ENCODE results near the gene USP32. TPM values are rescaled to one million over a fixed set of nuclear protein-coding genes. Genes with fewer than 3 reads are reported as not detected.

USP32 gene
- total and polyA plus RNA-seq, 2 donors (not counting 3 experiments of a cell fraction or from before 2014, with no cell fraction given), result 15.7 to 52.9 TPM

GRCh38 chr17:60305141-60305540 lies 86.8 kb downstream of the USP32 start:
- Histone ChIP-seq H3K27me3 (ENCODE audit: control insufficient read depth in 2 of 2, insufficient read depth in 2 of 2, low read length in 2 of 2) (no peaks in the 10 kb centered on the region), H2AFZ (ENCODE audit: low read depth, low read length) (no peak overlapping the region), H3K4me3 (replicated peaks in 1 of 3; ENCODE audit: insufficient read depth in 1 of 3, low read depth in 1 of 3, low read length in 3 of 3) (no peak overlapping the region), H3K4me1 (ENCODE audit: control insufficient read depth, extremely low read depth, insufficient read depth, low read length) (no peaks in the 10 kb centered on the region), H3K79me2 (ENCODE audit: control insufficient read depth, insufficient read depth, low read length) (peaks cover 26% of the 10 kb centered on the region), H3K9me3 (replicated peaks; ENCODE audit: control insufficient read depth, insufficient read depth, low read length) (no peaks in the 10 kb centered on the region), H3K9me1 (replicated peaks; ENCODE audit: control insufficient read depth, extremely low read depth, insufficient read depth, low read length) (no peaks in the 10 kb centered on the region), H3K27ac (ENCODE audit: insufficient read depth, low read depth, low read length) (no peak overlapping the region), H3K9ac (replicated peaks; ENCODE audit: extremely low read depth, insufficient read depth, low read length) (no peak overlapping the region), H3K36me3 (ENCODE audit: control insufficient read depth in 2 of 2, extremely low read depth in 1 of 2, insufficient read depth in 2 of 2, low read length in 2 of 2) (no peaks in the 10 kb centered on the region), H3K4me2 (ENCODE audit: insufficient read depth, low read length) (no peak overlapping the region), H4K20me1 (replicated peaks; ENCODE audit: control insufficient read depth, extremely low read depth, insufficient read depth, low read length) (peaks cover 5% of the 10 kb centered on the region)
- DNase-seq (ENCODE audit: low read depth, low spot score) (no peak), FAIRE-seq (no peak)
- POLR2A ChIA-PET, result interaction anchor here (0.5 kb wide), 1 partner anchor 1656 kb away, joined by 3 read pairs; no protein-coding TSS in a partner anchor
- dilution Hi-C loops (cut with MboI; ENCODE audit: extremely low pct_ligation_motif_present, low sequenced_read_pairs) (no loop called here), intact Hi-C loops (cut with micrococcal nuclease) (no loop called here)
- BruUV-seq (replicated peaks), result no TSS peak
- TF ChIP-seq, protein P1, sequence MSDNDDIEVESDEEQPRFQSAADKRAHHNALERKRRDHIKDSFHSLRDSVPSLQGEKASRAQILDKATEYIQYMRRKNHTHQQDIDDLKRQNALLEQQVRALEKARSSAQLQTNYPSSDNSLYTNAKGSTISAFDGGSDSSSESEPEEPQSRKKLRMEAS (IDR thresholded peaks at IDR 0.05; ENCODE audit: insufficient read depth, insufficient read length), result no peak
- TF ChIP-seq GATA2 (IDR thresholded peaks at IDR 0.05; ENCODE audit: insufficient read depth, insufficient read length, low read depth, low read length) (no peak), CTCF (IDR thresholded peaks at IDR 0.05; ENCODE audit: extremely low read depth in 1 of 2, insufficient read depth in 1 of 2, low read depth in 1 of 2, low read length in 2 of 2) (no peak), JUN (IDR thresholded peaks at IDR 0.05; ENCODE audit: borderline replicate concordance, insufficient read depth, insufficient read length, low read depth) (no peak), POLR2A (IDR thresholded peaks at IDR 0.05; ENCODE audit: low read depth, low read length) (no peak), MYC (IDR thresholded peaks at IDR 0.05; ENCODE audit: low read depth, low read length) (no peak), EZH2 (IDR thresholded peaks at IDR 0.05; ENCODE audit: borderline replicate concordance, low read depth, low read length, severe bottlenecking) (no peak), FOS (IDR thresholded peaks at IDR 0.05; ENCODE audit: borderline replicate concordance, insufficient read depth, low read length) (no peak), POLR2AphosphoS5 (IDR thresholded peaks at IDR 0.05; ENCODE audit: insufficient read depth, low read depth, low read length) (no peak)
- CTCF ChIA-PET, result interaction anchor here (1.0 kb wide), 1 partner anchor 74 kb away, joined by 4 read pairs; no protein-coding TSS in a partner anchor

Data from endothelial cell of umbilical vein (primary cell).